Adrenal gland (tissue), 5 donors: Measurements from ENCODE around the gene EXOC6B.

Experiments
- POLR2A ChIP-seq, 2 donors: fragments of 450-650 bp; IDR thresholded peaks; one replicate each; pipeline ENCODE4 v1.6.1; 2017; ENCODE audit warnings: antibody characterized with exemption in 2 of 2, mild to moderate bottlenecking in 2 of 2, moderate library complexity in 1 of 2
- TF ChIP-seq, protein P1 (sequence below), 6 experiments: fragments of 450-650 bp in 4 of 6; fragments of 200-600 bp in 2 of 6; sonication (generic) in 1 of 6; IDR thresholded peaks; 1 replicate in 5 of 6; 2 replicates in 1 of 6; pipeline versions ENCODE4 v1.5.1 to v1.8.0; 2016 to 2021; ENCODE audit warnings: antibody characterized with exemption in 6 of 6, mild to moderate bottlenecking in 2 of 6, moderate library complexity in 1 of 6
- donor health status: DM: no; HTN: no; CAD: no.

DNA sequence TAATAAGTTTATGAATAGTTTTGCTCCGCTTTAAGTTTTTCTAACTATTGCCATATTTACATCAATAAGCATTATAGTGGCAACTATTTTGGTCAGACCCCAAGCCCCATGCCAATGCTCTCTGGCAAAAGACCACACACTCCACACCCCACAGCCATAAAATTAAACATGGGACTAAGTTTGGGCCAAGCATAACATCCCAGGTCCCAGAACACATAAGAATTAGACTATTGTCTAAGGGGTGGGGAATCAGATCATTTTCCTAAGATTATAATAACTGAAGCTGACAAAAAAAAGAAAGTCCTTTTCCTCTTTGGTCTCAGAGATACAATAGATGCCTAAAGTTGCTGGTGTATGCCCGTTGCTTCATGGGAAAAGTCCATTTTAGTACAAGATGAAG is 46.3 kb downstream of the EXOC6B start:
- TF ChIP-seq POLR2A (IDR thresholded peaks at IDR 0.05): no peak
- TF ChIP-seq, protein P1, sequence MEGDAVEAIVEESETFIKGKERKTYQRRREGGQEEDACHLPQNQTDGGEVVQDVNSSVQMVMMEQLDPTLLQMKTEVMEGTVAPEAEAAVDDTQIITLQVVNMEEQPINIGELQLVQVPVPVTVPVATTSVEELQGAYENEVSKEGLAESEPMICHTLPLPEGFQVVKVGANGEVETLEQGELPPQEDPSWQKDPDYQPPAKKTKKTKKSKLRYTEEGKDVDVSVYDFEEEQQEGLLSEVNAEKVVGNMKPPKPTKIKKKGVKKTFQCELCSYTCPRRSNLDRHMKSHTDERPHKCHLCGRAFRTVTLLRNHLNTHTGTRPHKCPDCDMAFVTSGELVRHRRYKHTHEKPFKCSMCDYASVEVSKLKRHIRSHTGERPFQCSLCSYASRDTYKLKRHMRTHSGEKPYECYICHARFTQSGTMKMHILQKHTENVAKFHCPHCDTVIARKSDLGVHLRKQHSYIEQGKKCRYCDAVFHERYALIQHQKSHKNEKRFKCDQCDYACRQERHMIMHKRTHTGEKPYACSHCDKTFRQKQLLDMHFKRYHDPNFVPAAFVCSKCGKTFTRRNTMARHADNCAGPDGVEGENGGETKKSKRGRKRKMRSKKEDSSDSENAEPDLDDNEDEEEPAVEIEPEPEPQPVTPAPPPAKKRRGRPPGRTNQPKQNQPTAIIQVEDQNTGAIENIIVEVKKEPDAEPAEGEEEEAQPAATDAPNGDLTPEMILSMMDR (IDR thresholded peaks at IDR 0.05): no peak
